Stimulated activated naive CD8-positive, alpha-beta T cell treated with anti-CD3 and anti-CD28 coated beads, Interleukin-15, amount 100 ng/mL, for 72 hours (primary cell): ENCODE measurements around the gene HPD.
A peak's percentile ranks its signal among the peaks of the same experiment; 100 is the strongest.

Experiments used
- ATAC-seq: fragments of 150-1000 bp; cut with Tn5 transposase; 2 replicates; pipeline ENCODE4 v1.10.0; 2021; ENCODE audit warnings: mild to moderate bottlenecking, moderate library complexity
- DNase-seq, 2 donors: peaks; one replicate each; pipeline ENCODE4 v3.0.0; 2021 to 2022
- H3K27ac Mint-ChIP-seq, 2 donors: one replicate each; pipeline ENCODE4 v1.8.0; 2022; ENCODE audit warnings: mild to moderate bottlenecking in 2 of 2, mixed read lengths in 2 of 2, moderate library complexity in 2 of 2
- H3K27me3 Mint-ChIP-seq: one replicate; pipeline ENCODE4 v1.8.0; 2022; ENCODE audit warnings: mixed read lengths
- H3K4me1 Mint-ChIP-seq: one replicate; pipeline ENCODE4 v1.8.0; 2022; ENCODE audit warnings: mild to moderate bottlenecking, mixed read lengths
- H3K4me3 Mint-ChIP-seq, 2 donors: one replicate each; pipeline ENCODE4 v1.8.0; 2022; ENCODE audit warnings: mild to moderate bottlenecking in 2 of 2, mixed read lengths in 2 of 2, moderate library complexity in 1 of 2
- H3K9me3 Mint-ChIP-seq, 2 donors: one replicate each; pipeline ENCODE4 v1.8.0; 2022; ENCODE audit warnings: mixed read lengths in 2 of 2

HPD gene

DNA sequence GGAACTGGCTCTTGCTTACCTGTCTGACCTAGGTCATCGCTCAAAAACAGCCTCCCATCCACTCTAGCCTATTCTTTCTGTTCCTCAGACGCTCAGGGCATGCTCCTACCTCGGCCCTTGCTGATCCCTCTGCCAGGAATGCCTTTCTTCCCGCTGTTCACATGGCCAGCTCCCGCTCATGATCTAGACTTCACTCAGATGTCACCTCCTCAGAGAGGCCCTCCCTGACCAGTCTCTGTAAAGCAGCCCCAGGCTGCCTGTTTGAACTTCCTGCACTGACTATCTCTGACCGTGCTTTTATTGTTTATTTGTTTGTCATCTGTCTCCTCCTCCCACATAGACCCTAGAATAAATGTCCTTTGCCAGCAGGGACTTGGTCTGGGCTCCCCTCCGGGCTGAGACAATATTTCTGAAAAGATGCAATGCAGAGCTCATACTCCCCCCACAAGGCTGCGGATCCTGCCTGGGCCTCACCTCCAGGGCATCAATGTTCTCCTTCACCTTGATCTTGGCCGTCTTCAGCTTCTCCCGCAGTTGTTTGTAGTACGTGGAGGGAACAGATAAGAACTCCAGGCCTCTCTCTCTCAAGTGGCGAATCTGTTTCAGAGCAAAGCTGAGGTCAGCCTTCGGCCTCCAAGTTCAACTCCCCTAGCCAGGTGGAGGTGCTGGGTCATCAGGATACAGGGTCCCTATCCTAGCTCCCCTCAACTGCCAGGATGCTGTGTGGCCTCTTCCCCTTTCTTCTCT is 15.2 kb downstream of the HPD start:
- Mint-ChIP-seq H3K4me1 (peaks cover 18% of the 10 kb centered on the region), H3K27ac (no peak overlapping the region), H3K4me3 (no peak overlapping the region), H3K27me3 (no peaks in the 10 kb centered on the region), H3K9me3 (no peaks in the 10 kb centered on the region)
- no peak for DNase-seq
- ATAC-seq, result no peak

DNA sequence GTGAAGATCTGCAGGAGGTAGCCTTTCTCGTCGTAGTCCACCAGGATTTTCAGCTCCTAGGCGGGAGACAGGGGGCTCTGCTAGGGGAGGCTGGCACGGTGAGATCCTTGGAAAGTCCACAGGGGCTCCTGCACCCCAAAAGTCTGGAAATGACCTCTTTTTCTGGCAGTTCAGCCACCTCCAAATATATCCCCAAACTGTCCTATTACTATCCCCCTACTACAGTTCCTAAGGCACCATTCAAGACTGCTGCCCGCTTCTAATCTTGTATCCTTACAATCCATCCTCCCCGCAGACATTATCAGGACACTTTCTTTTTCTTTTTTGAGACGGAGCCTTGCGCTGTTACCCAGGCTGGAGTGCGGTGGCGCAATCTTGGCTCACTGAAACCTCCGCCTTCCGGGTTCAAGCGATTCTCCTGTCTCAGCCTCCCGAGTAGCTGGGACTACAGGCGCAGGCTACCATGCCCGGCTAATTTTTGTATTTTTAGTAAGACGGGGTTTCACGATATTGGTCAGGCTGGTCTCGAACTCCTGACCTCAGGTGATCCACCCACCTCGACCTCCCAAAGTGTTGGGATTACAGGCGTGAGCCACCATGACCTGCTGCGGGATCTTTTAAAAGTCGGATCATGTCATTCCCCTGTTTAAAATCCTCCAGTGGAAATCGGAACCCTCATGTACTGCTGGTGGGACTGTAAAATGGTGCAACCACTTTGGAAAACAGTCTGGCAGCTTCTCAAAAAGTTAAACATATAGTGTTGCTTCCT is 18.5 kb downstream of the HPD start:
- peak overlapping the region; percentile 97 to 99 for H3K4me3 Mint-ChIP-seq
- H3K27ac Mint-ChIP-seq, result peak overlapping the region; percentile 90 to 97
- no peaks in the 10 kb centered on the region for H3K9me3 Mint-ChIP-seq
- DNase-seq (no peak), ATAC-seq (peak; percentile 1)
- H3K4me1 Mint-ChIP-seq, result peaks cover 18% of the 10 kb centered on the region
- H3K27me3 Mint-ChIP-seq, result no peaks in the 10 kb centered on the region

DNA sequence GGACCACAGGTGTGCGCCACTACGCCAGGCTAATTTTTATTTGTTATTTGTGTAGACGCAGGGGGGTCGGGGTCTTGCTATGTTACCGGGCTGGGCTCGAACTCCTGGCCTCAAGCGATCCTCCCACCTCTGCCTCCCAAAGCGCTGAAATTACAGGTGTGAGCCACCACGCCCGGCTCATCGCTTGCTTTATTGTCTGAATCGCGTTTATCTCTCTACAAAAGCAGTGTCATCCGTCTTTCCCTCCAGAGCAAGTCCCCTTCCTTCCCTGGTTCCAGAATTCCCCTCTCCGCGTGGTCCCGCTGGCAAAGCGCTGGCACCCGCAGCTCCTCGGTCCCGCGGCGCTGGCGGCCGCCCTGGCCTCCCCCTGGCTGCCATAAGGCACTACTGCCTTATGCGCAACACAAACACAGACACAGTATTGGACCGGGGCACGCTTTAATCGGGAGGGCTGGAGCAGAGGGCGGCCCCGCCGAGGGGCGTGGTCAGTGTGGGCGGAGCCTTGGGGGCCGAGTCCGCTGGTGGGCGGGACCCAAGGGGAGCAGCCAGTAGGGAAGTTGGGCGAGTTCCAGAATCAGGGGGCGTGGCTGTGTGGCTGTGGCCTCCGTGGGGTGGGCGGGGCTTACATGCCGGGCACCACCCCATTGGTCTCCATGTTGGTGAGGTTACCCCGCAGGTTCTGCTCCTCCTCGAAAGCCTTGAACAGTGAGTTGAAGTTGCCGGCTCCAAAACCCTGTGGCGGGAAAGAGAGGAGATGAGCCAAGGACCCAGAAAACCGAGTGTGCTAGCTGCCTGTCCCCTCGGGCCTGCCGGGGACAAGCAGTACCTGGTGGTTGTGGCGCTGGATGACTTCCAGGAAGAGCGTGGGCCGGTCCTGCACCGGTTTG is 19.3 kb downstream of the HPD start:
- Mint-ChIP-seq H3K4me1 (peaks cover 18% of the 10 kb centered on the region), H3K9me3 (no peaks in the 10 kb centered on the region), H3K27me3 (no peaks in the 10 kb centered on the region), H3K27ac (peak overlapping the region; percentile 90 to 97), H3K4me3 (peak overlapping the region; percentile 97 to 99)
- peak; percentile 99 to 100 for DNase-seq
- peak; percentile 96 for ATAC-seq

DNA sequence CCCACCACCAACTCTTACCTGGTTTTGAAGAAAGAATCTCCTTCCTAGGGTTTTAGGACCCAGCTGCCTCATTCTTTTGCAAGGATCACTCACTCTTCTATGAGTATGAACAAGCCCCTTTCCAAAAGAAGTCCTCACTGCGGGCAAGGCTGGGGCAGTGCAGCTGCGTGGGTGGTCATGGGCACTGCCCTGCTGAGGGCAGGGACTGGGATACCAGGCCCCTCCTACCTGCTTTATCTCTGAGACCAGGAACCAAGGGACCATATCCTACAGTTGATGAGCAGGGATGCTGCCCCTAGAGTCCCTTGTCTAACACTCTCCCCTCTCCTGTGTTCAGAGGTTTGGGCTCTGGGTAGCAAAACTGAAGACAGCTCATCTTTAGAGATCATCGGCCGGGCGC is 20.5 kb downstream of the HPD start:
- Mint-ChIP-seq H3K9me3 (no peaks in the 10 kb centered on the region), H3K4me3 (no peak overlapping the region), H3K4me1 (peaks cover 18% of the 10 kb centered on the region), H3K27ac (no peak overlapping the region), H3K27me3 (no peaks in the 10 kb centered on the region)
- DNase-seq (no peak), ATAC-seq (no peak)

- no peaks in the 10 kb centered on the region for H3K27me3 Mint-ChIP-seq
- no peak for DNase-seq
- H3K4me1 Mint-ChIP-seq, result peaks cover 20% of the 10 kb centered on the region
- no peaks in the 10 kb centered on the region for H3K9me3 Mint-ChIP-seq
- H3K4me3 Mint-ChIP-seq, result no peak overlapping the region
- no peak for ATAC-seq
- no peak overlapping the region for H3K27ac Mint-ChIP-seq
These were observed 21.0 kb downstream of the HPD start for GRCh38 chr12:121837680-121838079.

- Mint-ChIP-seq H3K27ac (peak overlapping the region in 1 of 2 donors; percentile 52), H3K27me3 (no peaks in the 10 kb centered on the region), H3K9me3 (no peaks in the 10 kb centered on the region)
These were observed 27.0 kb downstream of the HPD start for GRCh38 chr12:121831571-121832245.

GRCh38 chr12:121830588-121831265 is 27.9 kb downstream of the HPD start:
- ATAC-seq (no peak), DNase-seq (no peak)
- Mint-ChIP-seq H3K27ac (no peak overlapping the region), H3K27me3 (no peaks in the 10 kb centered on the region), H3K4me1 (peaks cover 6% of the 10 kb centered on the region), H3K9me3 (no peaks in the 10 kb centered on the region), H3K4me3 (no peak overlapping the region)

More at GRCh38 chr12:121831571-121832245, 27.0 kb downstream of the HPD start:
- Mint-ChIP-seq H3K4me3 (no peak overlapping the region), H3K4me1 (peaks cover 6% of the 10 kb centered on the region)
- ATAC-seq (no peak), DNase-seq (no peak)

DNA sequence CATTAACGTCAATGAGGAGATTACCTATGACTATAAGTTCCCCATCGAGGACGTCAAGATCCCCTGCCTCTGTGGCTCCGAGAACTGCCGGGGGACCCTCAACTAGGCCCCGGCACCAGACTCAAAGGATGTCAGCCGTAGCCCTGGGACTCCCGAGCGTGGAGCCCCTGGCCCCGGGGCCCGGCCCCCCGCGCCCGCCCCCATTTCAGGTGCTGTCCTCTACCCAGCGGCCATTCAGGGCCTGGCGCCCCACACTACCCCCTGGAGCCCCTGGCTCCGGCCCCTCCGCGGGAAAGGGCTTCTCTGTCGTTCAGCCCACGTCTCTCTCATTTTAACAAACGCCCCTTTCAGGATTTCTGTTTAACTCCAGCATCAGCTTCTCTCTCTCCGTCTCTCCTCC is 28.5 kb downstream of the HPD start:
- Mint-ChIP-seq H3K9me3 (no peaks in the 10 kb centered on the region), H3K27ac (no peak overlapping the region), H3K4me3 (no peak overlapping the region), H3K4me1 (peaks cover 6% of the 10 kb centered on the region), H3K27me3 (no peaks in the 10 kb centered on the region)
- ATAC-seq, result no peak
- no peak for DNase-seq

- no peaks in the 10 kb centered on the region for H3K9me3 Mint-ChIP-seq
These were observed 29.3 kb downstream of the HPD start for GRCh38 chr12:121829250-121829918.

GRCh38 chr12:121828826-121829225 is 29.8 kb downstream of the HPD start:
- ATAC-seq, result no peak
- DNase-seq, result no peak
- H3K4me3 Mint-ChIP-seq, result no peak overlapping the region
- H3K27me3 Mint-ChIP-seq, result no peaks in the 10 kb centered on the region
- H3K9me3 Mint-ChIP-seq, result no peaks in the 10 kb centered on the region
- H3K4me1 Mint-ChIP-seq, result peaks cover 6% of the 10 kb centered on the region
- peak overlapping the region in 1 of 2 donors; percentile 1 for H3K27ac Mint-ChIP-seq

More at GRCh38 chr12:121829250-121829918, 29.3 kb downstream of the HPD start:
- peaks cover 6% of the 10 kb centered on the region for H3K4me1 Mint-ChIP-seq
- no peaks in the 10 kb centered on the region for H3K27me3 Mint-ChIP-seq
- ATAC-seq (no peak), DNase-seq (no peak)
- no peak overlapping the region for H3K4me3 Mint-ChIP-seq
- peak overlapping the region in 1 of 2 donors; percentile 91 for H3K27ac Mint-ChIP-seq

DNA sequence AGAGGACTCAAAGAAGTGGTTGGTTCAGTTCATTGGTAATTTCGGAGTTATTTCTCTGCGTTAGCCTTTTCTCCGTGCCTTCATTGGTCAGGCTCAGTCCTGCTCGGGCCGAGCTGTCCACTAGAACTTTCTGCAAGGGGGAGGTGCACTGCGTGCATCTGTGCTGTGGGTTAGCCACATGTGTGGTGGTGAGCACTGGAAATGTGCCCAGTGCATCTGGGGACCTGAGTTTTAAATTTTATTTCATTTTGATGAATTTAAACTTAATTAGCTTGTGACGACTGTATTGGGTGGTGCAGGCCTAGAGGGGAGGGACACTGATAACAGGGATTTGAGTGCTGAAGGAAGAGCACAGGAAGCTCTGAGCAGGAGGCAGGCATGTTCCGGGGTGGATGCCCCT is 30.4 kb downstream of the HPD start:
- Mint-ChIP-seq H3K9me3 (no peaks in the 10 kb centered on the region), H3K27me3 (no peaks in the 10 kb centered on the region), H3K4me3 (no peak overlapping the region), H3K27ac (peak overlapping the region in 1 of 2 donors; percentile 1), H3K4me1 (peaks cover 6% of the 10 kb centered on the region)
- DNase-seq (no peak), ATAC-seq (no peak)

DNA sequence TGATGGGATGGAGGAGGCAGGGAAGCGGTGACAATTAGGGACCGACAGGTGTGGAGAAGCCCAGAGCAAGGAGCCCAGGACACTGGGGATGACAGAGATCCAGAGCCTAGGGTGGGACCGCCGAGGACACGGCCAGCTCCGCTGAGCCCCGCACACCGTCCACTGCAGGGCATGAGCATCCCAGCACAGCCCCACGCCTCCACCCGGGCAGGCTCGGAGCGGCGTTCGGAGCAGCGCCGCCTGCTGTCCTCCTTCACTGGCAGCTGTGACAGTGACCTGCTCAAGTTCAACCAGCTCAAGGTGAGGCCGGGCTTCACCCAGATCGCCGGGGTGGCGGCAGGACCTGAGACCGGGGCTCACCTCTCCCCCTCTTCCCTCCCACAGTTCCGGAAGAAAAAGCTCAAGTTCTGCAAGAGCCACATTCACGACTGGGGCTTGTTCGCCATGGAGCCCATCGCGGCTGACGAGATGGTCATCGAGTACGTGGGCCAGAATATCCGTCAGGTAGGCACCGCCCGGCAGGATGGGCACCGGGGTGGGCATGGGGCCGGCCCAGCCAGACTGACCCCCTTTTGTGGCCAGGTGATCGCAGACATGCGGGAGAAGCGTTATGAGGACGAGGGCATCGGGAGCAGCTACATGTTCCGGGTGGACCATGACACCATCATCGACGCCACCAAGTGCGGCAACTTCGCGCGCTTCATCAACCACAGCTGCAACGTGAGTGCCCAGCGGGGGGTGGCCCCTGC is 31.1 kb downstream of the HPD start:
- ATAC-seq (no peak), DNase-seq (no peak)
- no peaks in the 10 kb centered on the region for H3K9me3 Mint-ChIP-seq
- H3K27me3 Mint-ChIP-seq, result no peaks in the 10 kb centered on the region
- H3K27ac Mint-ChIP-seq, result peak overlapping the region in 1 of 2 donors; percentile 37
- H3K4me1 Mint-ChIP-seq, result peaks cover 3% of the 10 kb centered on the region
- H3K4me3 Mint-ChIP-seq, result no peak overlapping the region

- DNase-seq (no peak), ATAC-seq (no peak)
- H3K4me1 Mint-ChIP-seq, result no peaks in the 10 kb centered on the region
- H3K9me3 Mint-ChIP-seq, result no peaks in the 10 kb centered on the region
- no peaks in the 10 kb centered on the region for H3K27me3 Mint-ChIP-seq
- peak overlapping the region; percentile 34 to 96 for H3K27ac Mint-ChIP-seq
- no peak overlapping the region for H3K4me3 Mint-ChIP-seq
These were observed 32.1 kb downstream of the HPD start for GRCh38 chr12:121826318-121827150.
